Kidney (tissue), 14 donors: ENCODE measurements around the gene C8G. TPM values are rescaled to one million over a fixed set of nuclear protein-coding genes. Genes with fewer than 3 reads are reported as not detected.

Source experiments
- DNase-seq, 5 donors: peaks; one replicate each; pipeline ENCODE4 v3.0.0-alpha.2; 2013 to 2020
- FAIRE-seq: peaks from 2 replicates; lab custom pipeline; 2012; peaks lifted over from hg19 to GRCh38; lab: Jason Lieb, UNC
- H3K27ac ChIP-seq, 2 donors: one replicate each; pipeline ENCODE4 v1.7.0; 2013; ENCODE audit warnings: low read depth in 2 of 2, low read length in 2 of 2, inconsistent platforms in 1 of 2
- H3K27me3 ChIP-seq: one replicate; pipeline ENCODE4 v1.7.1; 2013; ENCODE audit warnings: low read length, inconsistent platforms; ENCODE audit not compliant: control insufficient read depth, insufficient read depth
- H3K36me3 ChIP-seq, 3 donors: one replicate each; pipeline versions ENCODE4 v1.7.0 to v1.7.1; 2013; ENCODE audit warnings: low read length in 3 of 3, control low read depth in 1 of 3, inconsistent platforms in 1 of 3; ENCODE audit not compliant: insufficient read depth in 3 of 3, control insufficient read depth in 2 of 3
- H3K4me1 ChIP-seq, 3 donors: one replicate each; pipeline versions ENCODE4 v1.7.0 to v1.7.1; 2013; ENCODE audit warnings: low read length in 3 of 3, inconsistent platforms in 1 of 3, low read depth in 1 of 3; ENCODE audit not compliant: control insufficient read depth in 2 of 3, insufficient read depth in 2 of 3
- H3K4me3 ChIP-seq, 3 donors: one replicate each; pipeline versions ENCODE4 v1.7.0 to v1.8.1; 2013; ENCODE audit warnings: low read length in 3 of 3, control low read depth in 1 of 3, inconsistent platforms in 1 of 3
- H3K9ac ChIP-seq, 3 donors: one replicate each; pipeline versions ENCODE4 v1.7.0 to v1.7.1; 2013; ENCODE audit warnings: low read length in 3 of 3, control low read depth in 1 of 3, inconsistent platforms in 1 of 3
- H3K9me3 ChIP-seq, 3 donors: one replicate each; pipeline versions ENCODE4 v1.7.0 to v1.7.1; 2013; ENCODE audit warnings: low read length in 3 of 3, control low read depth in 1 of 3, inconsistent platforms in 1 of 3; ENCODE audit not compliant: control insufficient read depth in 2 of 3, insufficient read depth in 1 of 3
- intact Hi-C: fragments of 100-400 bp; cut with DNase I; formaldehyde crosslinking; loops from one replicate; pipeline ENCODE4 v1.11.1; 2022
- polyA plus RNA-seq: library from polyadenylated mRNA; stranded (reverse); fragments of 350-450 nt; fragmentation: Illumina TruSeq; extraction: RNeasy Lipid Tissue Mini Kit (QIAGEN cat#74804); gene quantifications from one replicate; pipeline ENCODE4 v1.2.3, GENCODE V29; 2014; ENCODE audit warnings: low read depth, low replicate concordance; ENCODE audit not compliant: insufficient read depth
- total RNA-seq: library from RNA; stranded (reverse); fragmentation: NEBNext Ultra II Directional; extraction: Animal tissue kit (Norgen Biotek cat#: 25700); gene quantifications from one replicate; pipeline ENCODE4 v1.2.1, GENCODE V29; 2021
- TF ChIP-seq, protein P1 (sequence below): IDR thresholded peaks from 3 replicates; pipeline ENCODE4 v1.5.1; 2012; ENCODE audit warnings: mild to moderate bottlenecking, moderate library complexity, borderline replicate concordance; ENCODE audit not compliant: insufficient read depth; ENCODE audit errors: extremely low read depth
- donor health status: control.
- donor health status: control.
- donor health status: control.
- donor health status: control.
- donor health status: control.
- donor health status: DM: yes; HTN: yes; CAD: no.
- donor health status: Normal renal cell carcinoma (clear cell type).

C8G gene
- total and polyA plus RNA-seq, 2 donors from 2014 or later: 1.9 to 2.1 TPM

DNA sequence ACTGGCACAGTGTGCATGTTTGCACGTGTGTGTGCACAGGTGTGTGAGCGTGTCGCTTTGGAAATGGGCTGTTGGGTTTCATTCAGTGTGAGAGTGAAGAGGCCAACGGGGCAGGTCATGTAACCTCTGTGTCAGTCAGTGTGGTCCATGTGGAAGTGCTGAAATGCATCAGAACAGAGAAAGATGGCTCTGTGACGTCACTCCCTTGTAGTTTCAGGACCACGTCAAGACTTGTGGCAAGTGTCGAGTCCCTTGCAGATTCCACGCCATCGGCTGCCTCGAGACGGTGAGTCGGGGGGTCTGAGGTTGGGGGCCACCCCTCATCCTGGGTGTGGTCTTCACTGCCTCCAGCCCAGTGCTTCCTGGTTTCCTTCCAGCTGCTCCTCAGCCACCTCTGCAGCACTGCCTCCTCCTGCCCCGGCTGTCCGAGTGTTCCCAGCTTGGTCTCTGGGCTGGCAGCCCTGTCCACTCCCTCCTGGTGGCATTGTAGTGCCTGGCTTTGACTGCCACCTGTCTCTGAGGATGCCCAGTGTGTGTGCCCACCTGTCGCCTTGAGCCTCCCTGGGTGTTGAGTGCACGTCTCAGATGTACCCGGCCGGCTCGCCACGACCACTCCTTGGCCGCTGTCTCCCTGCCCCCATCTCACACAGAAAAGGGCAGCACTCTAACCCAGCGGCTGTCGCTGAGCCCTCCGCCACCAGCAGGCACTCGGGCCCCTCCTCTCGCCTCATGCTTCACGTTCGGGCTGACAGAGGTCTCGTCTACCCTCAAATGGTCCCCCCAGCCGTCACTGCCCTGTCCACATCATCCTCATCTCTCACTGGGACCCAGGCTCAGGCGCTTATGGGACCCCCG is 28.5 kb upstream of the C8G start:
- Histone ChIP-seq H3K4me1 (no peaks in the 10 kb centered on the region), H3K9ac (no peak overlapping the region), H3K27me3 (no peaks in the 10 kb centered on the region), H3K9me3 (no peaks in the 10 kb centered on the region), H3K4me3 (no peak overlapping the region), H3K36me3 (peaks cover 0 to 16% (median 6%) of the 10 kb centered on the region in 3 donors), H3K27ac (no peak overlapping the region)
- intact Hi-C loops: no loop called here
- TF ChIP-seq, protein P1, sequence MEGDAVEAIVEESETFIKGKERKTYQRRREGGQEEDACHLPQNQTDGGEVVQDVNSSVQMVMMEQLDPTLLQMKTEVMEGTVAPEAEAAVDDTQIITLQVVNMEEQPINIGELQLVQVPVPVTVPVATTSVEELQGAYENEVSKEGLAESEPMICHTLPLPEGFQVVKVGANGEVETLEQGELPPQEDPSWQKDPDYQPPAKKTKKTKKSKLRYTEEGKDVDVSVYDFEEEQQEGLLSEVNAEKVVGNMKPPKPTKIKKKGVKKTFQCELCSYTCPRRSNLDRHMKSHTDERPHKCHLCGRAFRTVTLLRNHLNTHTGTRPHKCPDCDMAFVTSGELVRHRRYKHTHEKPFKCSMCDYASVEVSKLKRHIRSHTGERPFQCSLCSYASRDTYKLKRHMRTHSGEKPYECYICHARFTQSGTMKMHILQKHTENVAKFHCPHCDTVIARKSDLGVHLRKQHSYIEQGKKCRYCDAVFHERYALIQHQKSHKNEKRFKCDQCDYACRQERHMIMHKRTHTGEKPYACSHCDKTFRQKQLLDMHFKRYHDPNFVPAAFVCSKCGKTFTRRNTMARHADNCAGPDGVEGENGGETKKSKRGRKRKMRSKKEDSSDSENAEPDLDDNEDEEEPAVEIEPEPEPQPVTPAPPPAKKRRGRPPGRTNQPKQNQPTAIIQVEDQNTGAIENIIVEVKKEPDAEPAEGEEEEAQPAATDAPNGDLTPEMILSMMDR: no peak
- DNase-seq (no peak), FAIRE-seq (no peak)

DNA sequence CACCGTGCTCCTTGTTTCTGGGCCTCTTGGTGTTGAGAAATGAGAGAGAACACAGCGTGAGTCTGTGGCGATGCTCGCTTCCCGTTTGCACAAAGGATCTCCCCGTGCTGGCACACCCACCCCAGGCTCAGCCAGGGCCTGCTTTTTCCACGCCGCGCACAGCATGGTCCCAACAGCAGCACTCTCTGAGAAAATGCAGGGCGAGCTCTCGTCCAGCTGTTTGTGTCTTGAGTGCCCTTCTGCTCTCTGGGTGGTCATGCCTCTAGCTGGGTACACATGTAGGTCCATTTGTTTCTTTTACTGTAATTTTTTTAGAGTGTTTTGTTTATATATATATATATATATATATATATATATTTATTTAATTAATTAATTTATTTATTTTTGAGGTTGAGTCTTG is 27.1 kb upstream of the C8G start:
- Histone ChIP-seq H3K27me3 (no peaks in the 10 kb centered on the region), H3K36me3 (peaks cover 0 to 16% (median 6%) of the 10 kb centered on the region in 3 donors), H3K4me3 (no peak overlapping the region), H3K9me3 (no peaks in the 10 kb centered on the region), H3K4me1 (no peaks in the 10 kb centered on the region), H3K27ac (no peak overlapping the region), H3K9ac (no peak overlapping the region)
- no peak for DNase-seq
- no peak for FAIRE-seq
- intact Hi-C loops: no loop called here
- TF ChIP-seq, protein P1: no peak

DNA sequence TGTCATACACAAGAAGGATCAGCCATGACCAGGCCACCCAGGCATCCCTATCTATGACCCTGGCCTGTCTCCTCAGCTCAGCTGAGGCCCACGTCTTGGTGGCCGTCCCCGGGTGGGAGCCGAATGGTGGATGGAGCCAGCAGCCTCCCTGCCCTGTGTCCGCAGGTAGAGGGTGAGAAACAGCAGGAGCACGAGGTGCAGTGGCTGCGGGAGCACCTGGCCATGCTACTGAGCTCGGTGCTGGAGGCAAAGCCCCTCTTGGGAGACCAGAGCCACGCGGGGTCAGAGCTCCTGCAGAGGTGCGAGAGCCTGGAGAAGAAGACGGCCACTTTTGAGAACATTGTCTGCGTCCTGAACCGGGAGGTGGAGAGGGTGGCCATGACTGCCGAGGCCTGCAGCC is 25.0 kb upstream of the C8G start:
- H3K4me1 ChIP-seq: no peaks in the 10 kb centered on the region
- H3K36me3 ChIP-seq: peaks cover 0 to 15% (median 5%) of the 10 kb centered on the region in 3 donors
- H3K4me3 ChIP-seq: no peak overlapping the region
- TF ChIP-seq, protein P1: no peak
- no peak overlapping the region for H3K9ac ChIP-seq
- no peak overlapping the region for H3K27ac ChIP-seq
- FAIRE-seq: no peak
- H3K27me3 ChIP-seq: no peaks in the 10 kb centered on the region
- no peaks in the 10 kb centered on the region for H3K9me3 ChIP-seq
- intact Hi-C loops: no loop called here
- no peak for DNase-seq
